GM12864 (cell line): ENCODE data around the gene ENTREP3.

Experiments
- DNase-seq: peaks from one replicate; pipeline ENCODE4 v3.0.0-alpha.2; 2011; ENCODE audit warnings: low read depth
- H3K4me3 ChIP-seq: 2 replicates; pipeline ENCODE4 v1.5.1; 2011; ENCODE audit warnings: mild to moderate bottlenecking, low read depth, low read length, control low read depth
- TF ChIP-seq, protein P1 (sequence below): IDR thresholded peaks from 2 replicates; pipeline ENCODE4 v1.5.1; 2011; ENCODE audit warnings: low read depth, mild to moderate bottlenecking, moderate library complexity, low read length, control low read depth, inconsistent platforms; ENCODE audit errors: missing control alignments

Gene ENTREP3

DNA sequence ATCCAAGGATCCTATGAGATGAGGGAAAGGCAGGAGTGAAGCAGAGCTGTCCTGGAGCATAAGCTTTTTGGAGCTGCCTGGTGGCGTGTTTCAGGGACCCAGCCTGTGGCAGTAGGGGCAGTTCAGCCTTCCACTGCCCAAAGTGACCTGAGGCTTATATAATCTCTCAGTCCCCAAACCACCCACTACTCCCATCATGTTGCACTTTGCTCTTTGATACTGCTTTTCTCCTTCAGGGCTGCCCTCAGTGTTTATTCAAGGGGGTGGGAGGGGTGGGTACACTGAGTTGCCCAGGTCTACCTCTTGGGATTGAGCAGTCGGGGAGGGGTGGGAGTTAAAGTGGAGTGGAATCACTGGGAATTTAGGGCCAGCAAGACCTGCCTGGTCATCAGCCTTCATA is 31.3 kb upstream of the ENTREP3 start:
- no peak for DNase-seq
- TF ChIP-seq, protein P1, sequence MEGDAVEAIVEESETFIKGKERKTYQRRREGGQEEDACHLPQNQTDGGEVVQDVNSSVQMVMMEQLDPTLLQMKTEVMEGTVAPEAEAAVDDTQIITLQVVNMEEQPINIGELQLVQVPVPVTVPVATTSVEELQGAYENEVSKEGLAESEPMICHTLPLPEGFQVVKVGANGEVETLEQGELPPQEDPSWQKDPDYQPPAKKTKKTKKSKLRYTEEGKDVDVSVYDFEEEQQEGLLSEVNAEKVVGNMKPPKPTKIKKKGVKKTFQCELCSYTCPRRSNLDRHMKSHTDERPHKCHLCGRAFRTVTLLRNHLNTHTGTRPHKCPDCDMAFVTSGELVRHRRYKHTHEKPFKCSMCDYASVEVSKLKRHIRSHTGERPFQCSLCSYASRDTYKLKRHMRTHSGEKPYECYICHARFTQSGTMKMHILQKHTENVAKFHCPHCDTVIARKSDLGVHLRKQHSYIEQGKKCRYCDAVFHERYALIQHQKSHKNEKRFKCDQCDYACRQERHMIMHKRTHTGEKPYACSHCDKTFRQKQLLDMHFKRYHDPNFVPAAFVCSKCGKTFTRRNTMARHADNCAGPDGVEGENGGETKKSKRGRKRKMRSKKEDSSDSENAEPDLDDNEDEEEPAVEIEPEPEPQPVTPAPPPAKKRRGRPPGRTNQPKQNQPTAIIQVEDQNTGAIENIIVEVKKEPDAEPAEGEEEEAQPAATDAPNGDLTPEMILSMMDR: no peak
- no peak overlapping the region for H3K4me3 ChIP-seq

DNA sequence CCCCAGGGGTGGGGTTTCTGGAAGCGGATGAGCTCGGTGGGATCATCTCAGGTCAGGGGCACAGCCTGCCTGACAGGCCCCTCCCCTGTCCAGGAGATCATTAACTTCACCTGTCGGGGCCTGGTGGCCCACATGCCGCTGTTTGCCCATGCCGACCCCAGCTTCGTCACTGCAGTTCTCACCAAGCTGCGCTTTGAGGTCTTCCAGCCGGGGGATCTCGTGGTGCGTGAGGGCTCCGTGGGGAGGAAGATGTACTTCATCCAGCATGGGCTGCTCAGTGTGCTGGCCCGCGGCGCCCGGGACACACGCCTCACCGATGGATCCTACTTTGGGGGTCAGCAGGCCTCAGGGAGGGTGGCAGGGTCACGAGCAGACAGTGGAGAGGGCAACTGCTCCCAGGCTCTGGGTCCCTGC is 30.4 kb upstream of the ENTREP3 start:
- DNase-seq: no peak
- TF ChIP-seq, protein P1: no peak
- no peak overlapping the region for H3K4me3 ChIP-seq

DNA sequence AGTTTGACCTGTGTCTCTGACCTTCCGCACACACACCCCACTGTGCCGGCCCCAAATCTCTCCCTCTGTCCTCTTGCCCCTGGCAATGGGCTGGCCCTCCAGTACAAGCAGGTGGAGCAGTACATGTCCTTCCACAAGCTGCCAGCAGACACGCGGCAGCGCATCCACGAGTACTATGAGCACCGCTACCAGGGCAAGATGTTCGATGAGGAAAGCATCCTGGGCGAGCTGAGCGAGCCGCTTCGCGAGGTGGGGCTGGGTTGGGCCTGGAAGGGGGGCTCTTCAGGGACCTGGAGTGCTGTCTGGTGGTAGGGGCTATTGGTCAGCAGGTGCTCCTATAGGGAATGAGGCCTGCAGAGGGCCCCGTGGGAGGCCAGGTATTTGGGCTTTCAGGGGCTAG is 29.8 kb upstream of the ENTREP3 start:
- TF ChIP-seq, protein P1: no peak
- DNase-seq: no peak
- H3K4me3 ChIP-seq: no peak overlapping the region

DNA sequence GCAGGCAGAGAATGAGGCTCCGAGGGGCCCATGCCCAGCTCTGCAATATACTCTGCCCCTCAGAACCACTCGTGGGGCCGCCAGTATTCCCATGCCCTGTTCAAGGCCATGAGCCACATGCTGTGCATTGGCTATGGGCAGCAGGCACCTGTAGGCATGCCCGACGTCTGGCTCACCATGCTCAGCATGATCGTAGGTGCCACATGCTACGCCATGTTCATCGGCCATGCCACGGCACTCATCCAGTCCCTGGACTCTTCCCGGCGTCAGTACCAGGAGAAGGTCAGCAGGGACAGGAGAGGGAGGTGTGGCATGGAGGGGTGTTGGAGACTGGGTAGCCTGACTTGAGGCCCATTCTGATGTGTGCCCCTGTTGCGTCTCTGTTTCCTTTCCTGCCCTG is 29.2 kb upstream of the ENTREP3 start:
- DNase-seq: no peak
- TF ChIP-seq, protein P1: no peak
- no peak overlapping the region for H3K4me3 ChIP-seq

DNA sequence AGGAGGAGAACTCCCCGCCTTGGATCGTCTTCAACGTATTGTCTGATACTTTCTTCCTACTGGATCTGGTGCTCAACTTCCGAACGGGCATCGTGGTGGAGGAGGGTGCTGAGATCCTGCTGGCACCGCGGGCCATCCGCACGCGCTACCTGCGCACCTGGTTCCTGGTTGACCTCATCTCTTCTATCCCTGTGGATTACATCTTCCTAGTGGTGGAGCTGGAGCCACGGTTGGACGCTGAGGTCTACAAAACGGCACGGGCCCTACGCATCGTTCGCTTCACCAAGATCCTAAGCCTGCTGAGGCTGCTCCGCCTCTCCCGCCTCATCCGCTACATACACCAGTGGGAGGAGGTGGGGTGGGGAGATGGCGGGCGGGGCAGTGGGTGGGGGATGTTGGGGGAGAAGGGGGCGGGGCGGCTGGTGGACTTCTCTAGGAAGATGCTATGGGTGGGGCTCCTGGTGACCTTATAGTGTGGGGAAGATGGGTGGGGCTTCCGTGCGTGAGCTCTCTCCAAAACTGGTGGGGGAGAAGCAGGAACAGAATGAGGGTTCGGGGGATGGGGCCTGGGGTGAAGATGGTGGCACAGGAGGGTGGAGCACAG is 27.3 kb upstream of the ENTREP3 start:
- TF ChIP-seq, protein P1: no peak
- DNase-seq: no peak

DNA sequence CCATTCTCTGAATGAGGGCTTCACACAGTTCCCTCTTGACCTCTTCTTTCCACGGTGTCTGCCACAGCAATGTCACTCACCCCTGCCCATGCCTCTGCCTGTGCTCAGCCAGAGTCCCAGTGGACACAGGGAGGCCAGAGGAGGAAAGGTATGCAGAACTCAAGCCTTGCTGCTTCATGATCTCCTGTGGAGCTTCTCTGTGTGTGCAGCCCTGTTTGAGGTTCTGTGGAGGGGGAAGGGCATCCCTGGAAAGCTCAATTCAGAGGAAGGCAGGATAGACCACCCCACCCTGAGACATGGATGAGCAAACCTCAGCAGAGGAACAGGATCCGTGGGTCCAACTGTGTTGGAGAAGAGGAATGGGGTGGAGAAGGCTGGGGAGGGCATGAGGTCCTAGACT is 24.0 kb upstream of the ENTREP3 start:
- TF ChIP-seq, protein P1: no peak
- DNase-seq: no peak

More for the DNA sequence above, 27.3 kb upstream of the ENTREP3 start:
- no peak overlapping the region for H3K4me3 ChIP-seq

DNA sequence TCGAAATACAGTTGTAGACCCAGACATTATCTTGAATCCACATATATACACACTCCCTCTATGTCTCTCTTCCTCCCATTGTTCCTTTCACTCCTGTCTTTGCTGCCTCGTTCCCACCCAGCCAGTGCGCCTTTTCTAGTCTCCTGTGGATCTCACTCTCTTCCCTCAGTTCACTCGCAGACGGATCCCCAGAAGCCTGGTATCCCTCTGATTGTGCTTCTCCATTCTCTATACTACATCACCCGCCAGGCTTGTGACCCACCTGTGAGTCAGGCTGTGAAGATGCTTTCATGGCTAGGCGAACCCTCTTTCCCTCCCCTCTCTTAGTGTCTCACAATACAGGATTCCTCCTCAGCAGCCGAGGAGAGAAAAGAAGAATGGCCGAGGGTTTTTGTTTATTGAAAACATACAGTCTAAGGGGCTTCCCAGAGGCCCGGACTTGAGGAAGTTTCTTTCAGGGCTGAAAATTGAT is 23.4 kb upstream of the ENTREP3 start:
- H3K4me3 ChIP-seq: no peak overlapping the region
- no peak for DNase-seq
- TF ChIP-seq, protein P1: no peak

More for the DNA sequence above, 24.0 kb upstream of the ENTREP3 start:
- no peak overlapping the region for H3K4me3 ChIP-seq
